ENCODE results near the gene C17orf100. TPM values are rescaled to one million over a fixed set of nuclear protein-coding genes. Genes with fewer than 3 reads are reported as not detected.

Gene C17orf100
- total and polyA plus RNA-seq, 9 of the 15 experiments (the other 6 are each of a cell fraction or from before 2014, with no cell fraction given), result 0.04 to 1.7 (median 0.43) TPM

GRCh38 chr17:6636616-6637457 is 14.7 kb upstream of the C17orf100 start:
- no peak overlapping the region for H2AFZ ChIP-seq (ENCODE audit: low read depth, low read length)
- peak; percentile 50 for TF ChIP-seq REST (IDR thresholded peaks at IDR 0.05; ENCODE audit: borderline replicate concordance)
- TF ChIP-seq REST (CRISPR knock-in tag; IDR thresholded peaks at IDR 0.05; ENCODE audit: low read depth), result no peak
- TF ChIP-seq HDAC2 (IDR thresholded peaks at IDR 0.05), result no peak
- TF ChIP-seq MYNN (IDR thresholded peaks at IDR 0.05), result no peak
- no peak for TF ChIP-seq MYNN (CRISPR knock-in tag; IDR thresholded peaks at IDR 0.05)
- TF ChIP-seq NR2C2 (CRISPR knock-in tag; IDR thresholded peaks at IDR 0.05), result no peak
- no peak for TF ChIP-seq NR2C2 (tag; IDR thresholded peaks at IDR 0.05)
- no peak for TF ChIP-seq UBTF (IDR thresholded peaks at IDR 0.05; ENCODE audit: borderline replicate concordance in 1 of 2, low read depth in 2 of 2, low read length in 2 of 2)
- in situ Hi-C loops (cut with MboI), result no loop called here
- no peaks in the 10 kb centered on the region for H3K27me3 ChIP-seq (ENCODE audit: control insufficient read depth in 2 of 2, insufficient read depth in 2 of 2, low read length in 2 of 2)
- H4K20me1 ChIP-seq (replicated peaks; ENCODE audit: control insufficient read depth, insufficient read depth, low read length), result no peaks in the 10 kb centered on the region
- CTCF ChIA-PET (ENCODE audit: low intra/inter-chr PET ratio), result no interaction called here
- H3K9ac ChIP-seq (ENCODE audit: insufficient read depth in 1 of 2, low read depth in 2 of 2, low read length in 2 of 2), result peak overlapping the region in 1 of 2 experiments; percentile 64; a peak in 2 of 4 replicates
- 77% methylated on average over 6 of the region's 17 CpGs for WGBS (ENCODE audit: insufficient coverage, low coverage, missing lambda C conversion rate)
- H3K27ac ChIP-seq (ENCODE audit: extremely low read depth, low read depth, low read length), result no peak overlapping the region
- peaks cover 28% of the 10 kb centered on the region for H3K79me2 ChIP-seq (ENCODE audit: control insufficient read depth, insufficient read depth, low read length)
- intact Hi-C loops (cut with micrococcal nuclease), result no loop called here
- DNase-seq (ENCODE audit: extremely low read depth in 1 of 4, low spot score in 3 of 4) (no peak), FAIRE-seq (no peak), ATAC-seq (no peak)
- H3K4me3 ChIP-seq, result no peak overlapping the region
- H3K4me2 ChIP-seq (ENCODE audit: insufficient read depth, low read length), result no peak overlapping the region
- peaks cover 26% of the 10 kb centered on the region for H3K36me3 ChIP-seq (ENCODE audit: control insufficient read depth, insufficient read depth, low read length)
- peaks cover 8 to 43% of the 10 kb centered on the region in 2 experiments; a peak in 4 of 5 replicates for H3K4me1 ChIP-seq (replicated peaks in 1 of 2; ENCODE audit: control insufficient read depth in 2 of 2, insufficient read depth in 2 of 2, low read length in 2 of 2)
- no peaks in the 10 kb centered on the region for H3K9me3 ChIP-seq (replicated peaks; ENCODE audit: control insufficient read depth, insufficient read depth, low read depth, low read length)
- POLR2A ChIA-PET, result interaction anchor here (0.6 to 2.3 kb wide), 4 partner anchors 12 to 164 kb away, joined by 3 to 7 read pairs (median 3); no protein-coding TSS in a partner anchor
- no TSS peak for BruUV-seq (replicated peaks)
- H3K9me1 ChIP-seq (ENCODE audit: control insufficient read depth, insufficient read depth, low read length), result no peaks in the 10 kb centered on the region

Measured in K562 (cell line).